H54 (cell line): ENCODE data around the gene IDNK.

ENCODE experiments used
- DNase-seq: peaks from one replicate; pipeline ENCODE4 v3.0.0; 2011; ENCODE audit warnings: low spot score, mixed read lengths; ENCODE audit not compliant: insufficient read length
- FAIRE-seq: peaks from 3 replicates; lab custom pipeline; 2011; peaks lifted over from hg19 to GRCh38; lab: Jason Lieb, UNC
- POLR2A ChIP-seq: IDR thresholded peaks from 2 replicates; pipeline ENCODE4 v1.6.1; 2011; ENCODE audit warnings: low read depth, mild to moderate bottlenecking, low read length

Gene IDNK

DNA sequence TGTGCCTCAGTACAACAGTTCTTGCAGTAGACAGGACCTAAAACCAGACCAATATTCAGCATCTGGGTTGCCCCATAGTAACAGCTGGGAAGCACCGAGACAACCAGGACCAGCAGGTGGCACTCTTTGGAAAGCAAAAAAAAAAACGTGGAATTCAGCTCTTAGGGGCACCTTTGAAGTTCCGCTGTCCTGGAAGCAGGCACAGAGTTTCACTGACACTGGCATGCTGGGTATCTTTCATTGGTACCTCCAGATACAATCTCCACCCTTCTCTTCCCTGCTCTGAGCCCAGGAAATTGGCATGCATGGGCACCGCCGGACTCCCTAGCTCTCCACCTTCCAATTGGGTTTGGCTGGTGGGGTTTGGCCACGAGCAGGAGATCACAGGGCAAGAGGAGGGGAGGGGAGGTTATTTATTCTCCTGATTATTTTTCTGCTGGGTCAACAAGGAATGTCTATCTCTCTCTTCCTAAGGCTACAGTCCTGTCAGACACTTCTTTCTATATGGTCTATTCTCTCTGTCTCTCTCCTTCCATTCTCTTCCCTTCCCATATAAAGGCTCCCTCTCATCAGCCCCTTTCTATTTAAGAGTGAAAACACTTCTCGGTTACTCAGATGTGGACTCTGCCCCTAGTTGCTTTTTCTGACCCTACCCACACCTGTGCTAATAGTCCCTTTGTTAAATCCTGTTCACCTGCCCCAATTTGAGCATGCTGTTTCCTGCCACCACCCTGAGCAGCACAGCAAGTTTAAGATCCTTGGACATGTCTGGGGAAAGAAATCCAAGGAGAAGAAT, 1.9 kb upstream of the IDNK start:
- FAIRE-seq (peak; percentile 86), DNase-seq (peak; percentile 52)
- TF ChIP-seq POLR2A, result no peak

DNA sequence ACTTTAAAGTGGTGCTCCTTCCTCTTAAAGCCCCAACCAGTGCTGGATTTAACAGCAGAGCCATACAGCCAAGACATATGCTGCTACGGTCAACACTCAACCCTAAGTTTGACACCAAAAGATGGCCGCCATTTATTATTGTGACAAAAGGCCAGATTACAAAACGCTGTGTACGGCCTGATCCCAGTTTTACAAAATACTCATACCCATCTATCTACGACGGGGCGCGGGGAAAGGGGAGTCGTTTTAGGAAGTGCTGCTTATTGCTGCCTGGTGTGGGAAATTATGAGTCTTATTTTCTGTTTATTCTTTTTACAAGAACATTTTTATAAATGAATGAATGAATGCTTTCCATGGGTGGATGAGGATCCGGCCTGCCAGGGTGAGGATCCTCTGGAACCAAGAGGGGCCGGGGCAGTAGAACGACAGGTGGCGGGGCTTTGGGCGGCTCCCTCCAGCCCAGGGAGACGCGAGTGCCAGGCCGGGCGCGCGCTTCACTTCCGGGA, 457 bp upstream of the IDNK start:
- DNase-seq (no peak), FAIRE-seq (no peak)
- no peak for TF ChIP-seq POLR2A

- DNase-seq (no peak), FAIRE-seq (no peak)
- TF ChIP-seq POLR2A, result no peak
These were observed 735 bp downstream of the IDNK start for GRCh38 chr9:83623679-83624076.

- FAIRE-seq (no peak), DNase-seq (no peak)
- TF ChIP-seq POLR2A, result no peak
These were observed 2.2 kb downstream of the IDNK start for GRCh38 chr9:83625178-83625577.

DNA sequence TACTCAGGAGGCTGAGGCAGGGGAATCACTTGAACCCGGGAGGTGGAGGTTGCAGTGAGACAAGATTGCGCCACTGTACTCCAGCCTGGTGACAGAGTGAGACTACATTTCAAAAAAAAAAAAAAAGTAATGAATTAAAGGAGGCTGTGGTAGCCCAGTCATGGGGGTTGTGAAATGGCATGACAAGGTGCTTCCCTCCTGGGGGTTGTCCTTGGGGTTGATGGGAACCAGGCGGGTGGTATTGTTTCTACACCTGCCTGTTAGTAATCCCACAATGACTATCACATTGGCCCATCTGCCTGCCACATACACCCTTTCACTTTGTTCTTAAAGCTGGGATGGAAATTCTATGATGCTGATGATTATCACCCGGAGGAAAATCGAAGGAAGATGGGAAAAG, 5.6 kb downstream of the IDNK start:
- no peak for TF ChIP-seq POLR2A
- DNase-seq (no peak), FAIRE-seq (no peak)

DNA sequence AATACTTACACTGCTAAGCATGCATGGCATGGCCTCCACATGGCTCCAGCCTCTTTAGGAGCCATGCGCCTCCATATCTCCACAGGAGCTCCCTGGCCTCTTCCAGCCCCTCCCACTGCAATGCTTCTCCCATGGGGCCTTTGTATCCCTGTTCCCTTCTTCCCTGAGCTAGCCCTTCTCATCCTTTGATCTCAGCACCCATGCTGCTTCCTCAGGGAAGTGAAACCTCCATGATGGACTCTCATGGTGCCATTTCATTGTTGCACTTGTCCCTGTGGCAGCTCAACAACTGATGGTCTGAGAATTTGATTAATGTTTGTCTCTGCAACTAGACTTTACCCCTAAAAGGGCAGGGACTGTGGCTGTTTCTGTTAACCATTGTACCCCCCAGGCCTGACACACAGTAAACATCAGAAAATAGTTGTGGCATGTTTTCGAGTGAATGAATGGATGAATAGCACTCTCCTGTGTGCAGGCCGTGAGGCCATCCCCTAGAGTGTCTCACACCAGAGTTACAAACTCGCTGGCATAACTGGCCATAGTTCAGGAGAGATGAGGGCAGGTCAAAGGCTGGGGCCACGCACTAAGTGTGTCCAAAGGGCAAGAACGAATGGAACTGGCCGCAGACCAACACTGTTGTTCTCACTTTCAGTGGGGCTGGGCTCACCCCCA, 6.6 kb downstream of the IDNK start:
- FAIRE-seq (no peak), DNase-seq (no peak)
- no peak for TF ChIP-seq POLR2A

GRCh38 chr9:83630938-83631457, 8.1 kb downstream of the IDNK start:
- no peak for FAIRE-seq
- no peak for DNase-seq
- TF ChIP-seq POLR2A, result no peak

GRCh38 chr9:83633255-83633654, 10.3 kb downstream of the IDNK start:
- FAIRE-seq, result no peak
- no peak for DNase-seq
- TF ChIP-seq POLR2A, result no peak

- DNase-seq (no peak), FAIRE-seq (no peak)
- TF ChIP-seq POLR2A, result no peak
These were observed 10.7 kb downstream of the IDNK start for GRCh38 chr9:83633676-83634075.

- no peak for TF ChIP-seq POLR2A
- FAIRE-seq, result peak; percentile 62
- no peak for DNase-seq
These were observed 13.9 kb downstream of the IDNK start for GRCh38 chr9:83636813-83637212.

DNA sequence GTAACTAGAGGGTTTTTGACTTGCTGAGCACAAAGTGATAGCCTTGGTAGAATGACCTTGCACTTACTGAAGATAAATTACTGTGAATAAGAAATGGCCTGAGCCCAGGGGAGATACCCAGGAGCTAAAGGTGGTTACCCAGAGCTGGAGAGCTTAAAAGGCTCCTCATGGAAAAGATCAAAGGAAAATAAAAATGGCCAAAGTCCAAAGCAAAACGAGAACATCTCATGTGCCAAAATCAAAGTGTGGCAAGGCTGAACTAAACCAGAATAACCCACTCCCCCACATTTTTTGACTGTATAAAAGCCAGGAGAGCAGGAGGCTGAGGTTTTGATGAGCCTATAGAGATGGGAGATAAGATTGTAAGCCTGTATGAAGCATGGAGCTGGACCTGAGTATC, 14.4 kb downstream of the IDNK start:
- no peak for TF ChIP-seq POLR2A
- FAIRE-seq (no peak), DNase-seq (no peak)

GRCh38 chr9:83639266-83639665, 16.3 kb downstream of the IDNK start:
- DNase-seq (no peak), FAIRE-seq (no peak)
- TF ChIP-seq POLR2A, result no peak

- no peak for TF ChIP-seq POLR2A
- DNase-seq (no peak), FAIRE-seq (no peak)
These were observed 19.9 kb downstream of the IDNK start for GRCh38 chr9:83642793-83643192.

DNA sequence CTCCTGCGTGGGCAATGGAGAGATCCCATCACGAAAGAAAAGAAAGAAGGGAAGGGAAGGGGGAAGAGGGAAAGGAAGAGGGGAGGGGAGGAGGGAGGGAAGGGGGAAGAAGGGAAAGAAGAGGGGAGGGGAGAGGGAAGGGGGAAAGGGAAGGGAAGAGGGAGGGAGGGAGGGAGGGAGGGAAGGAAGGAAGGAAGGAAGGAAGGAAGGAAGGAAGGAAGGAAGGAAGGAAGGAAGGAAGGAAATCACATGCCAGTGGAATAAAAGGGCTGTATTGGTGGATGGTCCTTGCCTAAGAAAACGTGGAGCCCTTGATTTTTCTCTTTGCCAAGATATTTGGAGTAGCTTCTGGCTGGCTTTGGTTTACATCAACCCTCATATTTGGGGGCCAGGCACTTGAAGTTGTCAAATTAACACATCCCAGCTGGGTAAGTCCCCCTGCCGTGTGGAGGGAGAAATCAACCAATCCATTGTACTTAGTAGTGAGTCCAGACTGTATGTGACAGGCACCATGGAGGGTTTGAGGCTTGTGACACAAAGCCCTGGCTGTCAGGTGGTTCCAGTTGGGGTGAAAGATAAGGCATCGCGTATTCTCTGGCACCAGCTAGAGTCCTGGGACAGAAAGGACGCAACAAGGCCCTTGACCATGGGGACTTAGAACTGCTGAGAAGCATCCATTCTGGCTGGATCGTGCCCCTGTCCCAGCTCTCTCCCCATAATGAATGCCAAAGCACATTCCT, 23.7 kb downstream of the IDNK start:
- no peak for FAIRE-seq
- TF ChIP-seq POLR2A, result no peak
- no peak for DNase-seq
